Pancreas (tissue), 10 donors: ENCODE data around the gene FOXRED1. TPM values are rescaled to one million over a fixed set of nuclear protein-coding genes. Genes with fewer than 3 reads are reported as not detected.
A peak's percentile ranks its signal among the peaks of the same experiment; 100 is the strongest.

ENCODE experiments used
- ATAC-seq, 4 donors: fragments of 200-7000 bp; cut with Tn5 transposase; one replicate each; pipeline versions ENCODE4 v1.8.0 to v1.9.1; 2020; ENCODE audit warnings: mild to moderate bottlenecking in 4 of 4, moderate library complexity in 4 of 4
- DNase-seq, 6 donors: peaks; one replicate each; pipeline ENCODE4 v3.0.0-alpha.2; 2020
- FAIRE-seq: peaks from 2 replicates; lab custom pipeline; 2012; peaks lifted over from hg19 to GRCh38; lab: Jason Lieb, UNC
- H3K27ac ChIP-seq, 4 donors: fragments of 200-600 bp; sonication (generic); 1 replicate in 3 of 4; 2 replicates in 1 of 4; pipeline versions ENCODE4 v1.5.0 to v1.8.0; 2020
- H3K27me3 ChIP-seq, 4 donors: fragments of 200-600 bp; one replicate each; pipeline ENCODE4 v1.8.0; 2021
- H3K36me3 ChIP-seq, 3 donors: fragments of 200-600 bp; sonication (generic) in 1 of 3; one replicate each; pipeline versions ENCODE4 v1.5.0 to v1.8.0; 2020 to 2021
- H3K4me1 ChIP-seq, 3 donors: fragments of 200-600 bp; one replicate each; pipeline ENCODE4 v1.8.0; 2021
- H3K4me3 ChIP-seq, 4 donors: fragments of 200-600 bp; sonication (generic) in 2 of 4; one replicate each; pipeline versions ENCODE4 v1.5.0 to v1.8.0; 2020 to 2021
- H3K9me3 ChIP-seq, 4 donors: fragments of 200-600 bp; one replicate each; pipeline ENCODE4 v1.8.0; 2021
- WGBS, 2 donors: extraction: QIAGEN DNeasy Blood & Tissue Kit; methylation state at CpG; one replicate each; pipeline ENCODE4 v1.1.7; 2013; 5-methylcytosine and 5-hydroxymethylcytosine counted together
- intact Hi-C, 3 donors: fragments of 100-400 bp; cut with DNase I; formaldehyde crosslinking; loops; one replicate each; pipeline versions ENCODE4 v1.11.1 to v1.14.2; 2022
- polyA plus RNA-seq, 2 donors: library from polyadenylated mRNA; stranded (reverse); fragments of 200-250 nt; gene quantifications; one replicate each; pipeline ENCODE4 v1.2.3, GENCODE V29; 2013
- total RNA-seq, 6 donors: library from RNA; stranded (reverse); fragmentation: NEBNext Ultra II Directional in 4 of 6; extraction: Animal tissue kit (Norgen Biotek cat#: 25700) in 4 of 6; gene quantifications; one replicate each; pipeline versions ENCODE4 v1.2.1 to v1.2.4, GENCODE V29; 2021 to 2023
- TF ChIP-seq, protein P1 (sequence below), 4 donors: fragments of 200-600 bp; sonication (generic) in 3 of 4; IDR thresholded peaks; one replicate each; pipeline versions ENCODE4 v1.5.0 to v1.8.0; 2021; ENCODE audit warnings: antibody characterized with exemption in 4 of 4
- donor health status: healthy with polysubstance abuse.
- donor health status: DM: no; HTN: no; CAD: no; lungs with moderate emphysema.
- donor health status: DM: no; HTN: no; CAD: no.
- donor health status: control.
- donor health status: control.
- donor health status: Bipolar disorder and iron deficiency.
- donor health status: DM: yes; HTN: yes; CAD: no.
- donor health status: DM: no; HTN: no; CAD: no.
- donor health status: DM: no; HTN: no; CAD: no.
- donor health status: DM: yes; HTN: yes; CAD: no.

The FOXRED1 gene
- total and polyA plus RNA-seq, 8 donors, result 6.3 to 29.4 (median 11.5) TPM

DNA sequence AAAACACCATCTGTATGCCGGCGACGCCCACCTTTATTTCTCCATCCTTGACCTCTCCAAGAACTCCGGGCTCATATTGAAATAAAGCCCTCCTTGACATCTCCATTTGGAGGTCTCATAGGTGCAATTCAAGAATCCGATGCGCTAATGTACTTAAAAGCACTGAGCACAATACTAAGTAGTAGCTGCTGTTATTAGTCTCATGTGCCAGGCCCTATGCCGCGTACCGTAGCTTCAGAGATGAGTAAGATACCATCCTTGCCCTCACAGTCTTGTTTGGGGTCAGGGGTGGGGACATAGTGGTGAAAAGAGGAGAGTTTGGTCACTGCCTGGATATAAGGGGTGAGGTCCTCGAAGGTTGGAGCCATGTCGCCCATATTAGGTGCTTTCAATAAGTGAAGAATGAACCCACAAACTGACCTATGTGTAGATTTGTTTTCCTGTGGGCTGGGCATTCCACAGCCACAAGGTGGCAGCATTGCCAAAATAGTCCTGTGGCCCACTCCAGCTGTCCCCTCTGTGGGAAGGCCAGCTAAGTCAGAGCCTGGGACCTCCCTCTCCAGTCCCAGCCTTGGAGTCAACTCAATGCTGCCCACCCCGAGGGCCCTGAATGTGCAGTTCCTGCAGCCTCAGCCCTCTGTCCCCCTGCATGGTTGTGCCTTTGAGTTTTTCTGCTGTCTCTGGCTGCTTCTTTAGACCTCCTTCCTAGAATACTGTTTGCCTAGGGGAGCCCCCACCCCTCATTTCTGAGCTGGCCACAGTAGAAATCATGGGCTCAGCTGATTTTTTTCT lies 41.4 kb downstream of the FOXRED1 start:
- Histone ChIP-seq H3K27ac (no peak overlapping the region), H3K9me3 (no peaks in the 10 kb centered on the region), H3K36me3 (no peaks in the 10 kb centered on the region), H3K4me1 (peaks cover 7 to 12% (median 8%) of the 10 kb centered on the region in 3 donors), H3K27me3 (no peaks in the 10 kb centered on the region), H3K4me3 (no peak overlapping the region)
- TF ChIP-seq, protein P1, sequence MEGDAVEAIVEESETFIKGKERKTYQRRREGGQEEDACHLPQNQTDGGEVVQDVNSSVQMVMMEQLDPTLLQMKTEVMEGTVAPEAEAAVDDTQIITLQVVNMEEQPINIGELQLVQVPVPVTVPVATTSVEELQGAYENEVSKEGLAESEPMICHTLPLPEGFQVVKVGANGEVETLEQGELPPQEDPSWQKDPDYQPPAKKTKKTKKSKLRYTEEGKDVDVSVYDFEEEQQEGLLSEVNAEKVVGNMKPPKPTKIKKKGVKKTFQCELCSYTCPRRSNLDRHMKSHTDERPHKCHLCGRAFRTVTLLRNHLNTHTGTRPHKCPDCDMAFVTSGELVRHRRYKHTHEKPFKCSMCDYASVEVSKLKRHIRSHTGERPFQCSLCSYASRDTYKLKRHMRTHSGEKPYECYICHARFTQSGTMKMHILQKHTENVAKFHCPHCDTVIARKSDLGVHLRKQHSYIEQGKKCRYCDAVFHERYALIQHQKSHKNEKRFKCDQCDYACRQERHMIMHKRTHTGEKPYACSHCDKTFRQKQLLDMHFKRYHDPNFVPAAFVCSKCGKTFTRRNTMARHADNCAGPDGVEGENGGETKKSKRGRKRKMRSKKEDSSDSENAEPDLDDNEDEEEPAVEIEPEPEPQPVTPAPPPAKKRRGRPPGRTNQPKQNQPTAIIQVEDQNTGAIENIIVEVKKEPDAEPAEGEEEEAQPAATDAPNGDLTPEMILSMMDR (IDR thresholded peaks at IDR 0.05), result peak; percentile 72 to 86 (median 80)
- FAIRE-seq (no peak), ATAC-seq (peak; percentile 66 to 92 (median 88)), DNase-seq (peak; percentile 42 to 84 (median 68))
- intact Hi-C loops, result loop anchor here in 1 of 3 donors (10.0 kb wide), 1 partner anchor 174 kb away; no protein-coding TSS in a partner anchor
- WGBS, 2 donors, result 52 to 68% methylated on average over 12 of the region's 12 CpGs

DNA sequence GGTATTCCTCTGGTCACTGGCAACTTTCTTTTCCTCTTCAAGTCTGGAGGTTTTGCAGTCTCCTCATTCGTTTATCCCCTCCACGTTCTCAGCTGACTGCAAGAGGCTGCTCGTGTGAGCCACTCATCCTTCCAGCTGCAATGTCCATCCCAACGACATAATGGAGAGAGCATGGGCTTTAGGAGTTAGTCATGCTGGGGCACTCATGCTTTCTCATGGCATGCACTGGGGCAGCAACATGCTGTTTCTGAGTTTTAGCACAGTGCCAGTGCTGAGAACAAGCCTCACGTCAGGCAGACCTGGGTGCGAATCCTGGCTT lies 42.0 kb downstream of the FOXRED1 start:
- Histone ChIP-seq H3K36me3 (no peaks in the 10 kb centered on the region), H3K4me1 (peaks cover 7 to 12% (median 8%) of the 10 kb centered on the region in 3 donors), H3K4me3 (no peak overlapping the region), H3K27ac (no peak overlapping the region), H3K9me3 (no peaks in the 10 kb centered on the region), H3K27me3 (no peaks in the 10 kb centered on the region)
- TF ChIP-seq, protein P1 (IDR thresholded peaks at IDR 0.05), result no peak
- FAIRE-seq (no peak), DNase-seq (peak in 1 of 6 donors; percentile 26), ATAC-seq (no peak)
- 59% methylated on average over 6 of the region's 6 CpGs for WGBS, 2 donors
- intact Hi-C loops, result loop anchor here in 1 of 3 donors (10.0 kb wide), 1 partner anchor 174 kb away; no protein-coding TSS in a partner anchor

DNA sequence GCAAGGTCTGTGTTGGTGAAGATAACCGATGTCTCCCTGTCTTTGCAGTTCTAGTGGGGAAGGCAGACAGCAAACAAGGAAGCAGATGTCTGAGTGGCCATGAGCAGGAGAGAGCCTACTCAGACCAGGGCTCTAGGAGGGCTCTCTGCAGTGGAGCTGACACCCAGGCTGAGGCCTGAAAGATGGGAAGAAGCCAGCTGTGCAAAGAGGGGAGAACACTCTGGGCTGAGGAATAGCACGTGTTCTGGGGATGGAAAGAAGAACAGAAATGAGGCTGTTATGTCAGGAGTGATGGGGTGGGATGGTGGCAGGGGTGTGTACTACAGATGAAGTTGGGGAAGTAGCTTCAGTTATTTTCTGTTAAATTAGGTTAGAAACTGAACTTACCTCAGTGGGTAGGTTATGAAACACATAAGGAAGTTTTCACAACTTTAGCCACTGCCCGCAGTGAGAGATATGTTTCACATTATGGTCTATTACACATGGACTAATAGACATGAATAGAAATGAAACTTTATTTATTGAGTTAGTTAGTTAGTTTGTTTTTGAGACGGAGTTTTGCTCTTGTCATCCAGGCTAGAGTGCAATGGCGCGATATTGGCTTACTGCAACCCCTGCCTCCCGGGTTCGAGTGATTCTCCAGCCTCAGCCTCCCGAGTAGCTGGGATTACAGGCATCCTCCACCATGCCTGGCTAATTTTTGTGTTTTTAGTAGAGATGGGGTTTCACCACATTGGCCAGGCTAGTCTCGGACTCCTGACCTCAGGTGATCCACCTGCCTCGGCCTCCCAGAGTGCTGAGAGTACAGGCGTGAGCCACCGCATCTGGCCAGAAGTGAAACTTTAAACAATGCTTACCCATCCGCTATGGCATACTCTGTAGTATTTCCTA lies 42.7 kb downstream of the FOXRED1 start:
- DNase-seq, result peak in 1 of 6 donors; percentile 17
- Histone ChIP-seq H3K4me1 (peaks cover 7 to 12% (median 8%) of the 10 kb centered on the region in 3 donors), H3K4me3 (no peak overlapping the region), H3K27ac (no peak overlapping the region), H3K9me3 (no peaks in the 10 kb centered on the region), H3K27me3 (no peaks in the 10 kb centered on the region), H3K36me3 (no peaks in the 10 kb centered on the region)
- TF ChIP-seq, protein P1 (IDR thresholded peaks at IDR 0.05), result no peak
- peak in 1 of 4 donors; percentile 40 for ATAC-seq
- intact Hi-C loops, result loop anchor here in 1 of 3 donors (10.0 kb wide), 1 partner anchor 173 kb away; no protein-coding TSS in a partner anchor
- FAIRE-seq, result no peak
- WGBS, 2 donors, result 87 to 91% methylated on average over 14 of the region's 14 CpGs

DNA sequence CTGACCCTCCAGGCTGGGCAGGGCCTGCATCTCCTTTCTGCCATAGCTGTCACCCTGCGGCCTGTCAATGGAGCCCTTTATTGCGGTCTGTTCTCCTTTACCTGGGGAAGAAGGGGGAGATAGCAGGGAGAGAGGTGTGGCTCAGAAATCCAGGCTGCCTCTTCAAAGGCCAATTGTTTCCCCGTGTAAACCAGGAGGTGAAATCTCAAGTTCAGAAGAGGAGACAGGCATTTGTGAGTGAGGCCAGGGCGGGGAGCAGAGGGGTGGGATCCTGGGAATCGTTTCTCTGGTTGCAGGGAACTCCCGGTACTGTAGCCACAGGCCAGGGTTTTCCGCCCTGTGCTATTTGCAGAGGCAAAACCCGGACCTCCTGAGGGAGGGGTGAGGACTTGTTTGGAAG lies 44.0 kb downstream of the FOXRED1 start:
- H3K4me1 ChIP-seq, result peaks cover 4 to 8% (median 6%) of the 10 kb centered on the region in 3 donors
- no peaks in the 10 kb centered on the region for H3K36me3 ChIP-seq
- H3K27ac ChIP-seq, result no peak overlapping the region
- DNase-seq (peak in 1 of 6 donors; percentile 24), FAIRE-seq (no peak), ATAC-seq (no peak)
- WGBS, 2 donors, result 76 to 79% methylated on average over 8 of the region's 8 CpGs
- no peaks in the 10 kb centered on the region for H3K9me3 ChIP-seq
- no peak overlapping the region for H3K4me3 ChIP-seq
- intact Hi-C loops, result loop anchor here in 1 of 3 donors (10.0 kb wide), 1 partner anchor 172 kb away; no protein-coding TSS in a partner anchor
- no peaks in the 10 kb centered on the region for H3K27me3 ChIP-seq
- TF ChIP-seq, protein P1 (IDR thresholded peaks at IDR 0.05), result no peak
